HEK293 (cell line): ENCODE results near the gene MBOAT7.

Experiments
- CTCF ChIA-PET: fragments of 350-600 bp; formaldehyde crosslinking; extraction: SDS; loops from one replicate; lab custom pipeline; 2021; ENCODE audit warnings: antibody characterized with exemption; lab: Yijun Ruan, JAX
- POLR2A ChIA-PET: fragments of 300-600 bp; formaldehyde crosslinking; extraction: SDS; loops from one replicate; lab custom pipeline; 2020; ENCODE audit warnings: antibody characterized with exemption, inconsistent platforms; lab: Yijun Ruan, JAX
- H3K27ac ChIP-seq: fragments of 200-500 bp; sonication (Bioruptor generic); 2 replicates; pipeline ENCODE4 v1.5.1; 2014; ENCODE audit warnings: low read depth, low read length, control low read depth, inconsistent platforms; ENCODE audit errors: extremely low read depth
- H3K36me3 ChIP-seq, 2 experiments: fragments of 200-500 bp in 1 of 2; sonication (Bioruptor generic) in 1 of 2; 1 replicate in 1 of 2; 2 replicates in 1 of 2; pipeline ENCODE4 v1.5.1; 2014 to 2017; ENCODE audit warnings: inconsistent platforms in 2 of 2, low read length in 2 of 2; ENCODE audit not compliant: control insufficient read depth in 2 of 2, insufficient read depth in 1 of 2
- H3K4me1 ChIP-seq: fragments of 200-500 bp; sonication (Bioruptor generic); 2 replicates; pipeline ENCODE4 v1.5.1; 2014; ENCODE audit warnings: mild to moderate bottlenecking, low read length, inconsistent platforms; ENCODE audit not compliant: control insufficient read depth, insufficient read depth
- H3K4me3 ChIP-seq: 2 replicates; pipeline ENCODE4 v1.5.1; 2011; ENCODE audit warnings: low read depth, mild to moderate bottlenecking, control low read depth, low read length, moderate library complexity
- H3K9me3 ChIP-seq: fragments of 200-500 bp; sonication (Bioruptor generic); 2 replicates; pipeline ENCODE4 v1.5.1; 2014; ENCODE audit warnings: low read depth, low read length, inconsistent platforms; ENCODE audit not compliant: control insufficient read depth, insufficient read depth
- BCL11A ChIP-seq: fragments of 450-650 bp; formaldehyde crosslinking; IDR thresholded peaks from 2 replicates; pipeline ENCODE4 v1.5.1; 2016; ENCODE audit warnings: low read depth, missing biosample characterization, missing genetic modification characterization
- EGR2 ChIP-seq: fragments of 450-650 bp; formaldehyde crosslinking; IDR thresholded peaks from 2 replicates; pipeline ENCODE4 v1.5.1; 2016; ENCODE audit warnings: low read depth, missing biosample characterization, missing genetic modification characterization
- GLI2 ChIP-seq: fragments of 450-650 bp; formaldehyde crosslinking; IDR thresholded peaks from 2 replicates; pipeline ENCODE4; 2017; ENCODE audit warnings: missing biosample characterization, missing genetic modification characterization, low read depth, borderline replicate concordance
- GLIS2 ChIP-seq: fragments of 450-650 bp; formaldehyde crosslinking; IDR thresholded peaks from 2 replicates; pipeline ENCODE4 v1.5.1; 2016; ENCODE audit warnings: missing biosample characterization, missing genetic modification characterization
- KLF16 ChIP-seq: fragments of 450-650 bp; formaldehyde crosslinking; IDR thresholded peaks from 2 replicates; pipeline ENCODE4 v1.5.1; 2017; ENCODE audit warnings: missing biosample characterization, missing genetic modification characterization
- KLF8 ChIP-seq: fragments of 450-650 bp; formaldehyde crosslinking; IDR thresholded peaks from 2 replicates; pipeline ENCODE4 v1.5.1; 2016; ENCODE audit warnings: missing biosample characterization, missing genetic modification characterization
- SP2 ChIP-seq: fragments of 450-650 bp; formaldehyde crosslinking; IDR thresholded peaks from 2 replicates; pipeline ENCODE4 v1.5.1; 2016; ENCODE audit warnings: missing biosample characterization, missing genetic modification characterization
- SP3 ChIP-seq: fragments of 450-650 bp; formaldehyde crosslinking; IDR thresholded peaks from 2 replicates; pipeline ENCODE4 v1.5.1; 2016; ENCODE audit warnings: missing biosample characterization, missing genetic modification characterization
- SP7 ChIP-seq: fragments of 450-650 bp; formaldehyde crosslinking; IDR thresholded peaks from 2 replicates; pipeline ENCODE4 v1.5.1; 2016; ENCODE audit warnings: missing biosample characterization, missing genetic modification characterization
- ZBTB1 ChIP-seq: fragments of 450-650 bp; formaldehyde crosslinking; IDR thresholded peaks from 2 replicates; pipeline ENCODE4 v1.5.1; 2016; ENCODE audit warnings: missing biosample characterization, missing genetic modification characterization
- ZBTB17 ChIP-seq: fragments of 450-650 bp; formaldehyde crosslinking; IDR thresholded peaks from 2 replicates; pipeline ENCODE4 v1.5.1; 2016; ENCODE audit warnings: missing biosample characterization, missing genetic modification characterization
- ZBTB21 ChIP-seq: fragments of 450-650 bp; formaldehyde crosslinking; IDR thresholded peaks from 2 replicates; pipeline ENCODE4 v1.5.1; 2017; ENCODE audit warnings: missing biosample characterization, missing genetic modification characterization
- ZFHX2 ChIP-seq: fragments of 450-650 bp; formaldehyde crosslinking; conservative IDR thresholded peaks from 2 replicates; pipeline ENCODE4 v1.5.1; 2016; ENCODE audit warnings: missing biosample characterization, missing genetic modification characterization
- ZNF112 ChIP-seq: fragments of 450-650 bp; formaldehyde crosslinking; IDR thresholded peaks from 2 replicates; pipeline ENCODE4 v1.5.0; 2017; ENCODE audit warnings: missing biosample characterization, missing genetic modification characterization
- ZNF157 ChIP-seq: fragments of 450-650 bp; formaldehyde crosslinking; IDR thresholded peaks from 2 replicates; pipeline ENCODE4 v1.5.1; 2016; ENCODE audit warnings: missing biosample characterization, missing genetic modification characterization
- ZNF24 ChIP-seq: fragments of 450-650 bp; formaldehyde crosslinking; IDR thresholded peaks from 2 replicates; pipeline ENCODE4 v1.5.1; 2016; ENCODE audit warnings: missing biosample characterization, missing genetic modification characterization
- ZNF26 ChIP-seq: fragments of 450-650 bp; formaldehyde crosslinking; IDR thresholded peaks from 2 replicates; pipeline ENCODE4 v1.5.1; 2016; ENCODE audit warnings: missing biosample characterization, missing genetic modification characterization
- ZNF266 ChIP-seq: fragments of 450-650 bp; formaldehyde crosslinking; IDR thresholded peaks from 2 replicates; pipeline ENCODE4 v1.5.1; 2016; ENCODE audit warnings: missing biosample characterization, missing genetic modification characterization, low read depth
- ZNF335 ChIP-seq: fragments of 450-650 bp; formaldehyde crosslinking; conservative IDR thresholded peaks from 2 replicates; pipeline ENCODE4 v1.5.1; 2016; ENCODE audit warnings: missing biosample characterization, missing genetic modification characterization
- ZNF391 ChIP-seq: fragments of 450-650 bp; formaldehyde crosslinking; IDR thresholded peaks from 2 replicates; pipeline ENCODE4 v1.5.1; 2016; ENCODE audit warnings: low read depth, missing biosample characterization, missing genetic modification characterization, borderline replicate concordance
- ZNF513 ChIP-seq: fragments of 450-650 bp; IDR thresholded peaks from 2 replicates; pipeline ENCODE4 v1.5.1; 2018; ENCODE audit warnings: missing biosample characterization, missing genetic modification characterization
- ZNF561 ChIP-seq: fragments of 450-650 bp; IDR thresholded peaks from 2 replicates; pipeline ENCODE4 v1.5.1; 2018; ENCODE audit warnings: missing biosample characterization, missing genetic modification characterization, borderline replicate concordance
- ZNF596 ChIP-seq: fragments of 450-650 bp; IDR thresholded peaks from 2 replicates; pipeline ENCODE4 v1.5.0; 2018; ENCODE audit warnings: missing biosample characterization, mild to moderate bottlenecking, missing genetic modification characterization, moderate library complexity
- ZNF600 ChIP-seq: fragments of 450-650 bp; formaldehyde crosslinking; IDR thresholded peaks from 2 replicates; pipeline ENCODE4 v1.5.1; 2016; ENCODE audit warnings: missing biosample characterization, missing genetic modification characterization
- ZNF837 ChIP-seq: fragments of 450-650 bp; formaldehyde crosslinking; IDR thresholded peaks from 2 replicates; pipeline ENCODE4 v1.5.1; 2016; ENCODE audit warnings: missing biosample characterization, missing genetic modification characterization

The MBOAT7 gene

GRCh38 chr19:54136864-54137698, 52.3 kb downstream of the MBOAT7 start (continued):
- TF ChIP-seq ZNF561 (peak; percentile 99), ZNF335 (tag by site-specific recombination) (peak; percentile 79; the same call in 1 of the 2 replicates), SP2 (peak; percentile 94), GLI2 (tag by site-specific recombination) (no peak), ZNF24 (tag by site-specific recombination) (peak; percentile 31; the same call in 1 of the 2 replicates), ZFHX2 (tag by site-specific recombination) (peak; percentile 97), ZBTB21 (tag by site-specific recombination) (no peak), SP3 (tag by site-specific recombination) (peak; percentile 95), BCL11A (tag by site-specific recombination) (no peak), EGR2 (tag by site-specific recombination) (peak; percentile 94), GLIS2 (tag by site-specific recombination) (0 out of 2 replicates have a peak, but pooled peaks have one; percentile 15), ZNF266 (no peak), ZNF513 (tag by site-specific recombination) (peak; percentile 95), ZNF26 (no peak)

GRCh38 chr19:54136086-54136863, 53.1 kb downstream of the MBOAT7 start:
- Histone ChIP-seq H3K36me3 (peaks cover 10 to 36% of the 10 kb centered on the region in 2 experiments), H3K9me3 (peaks cover 2% of the 10 kb centered on the region), H3K4me3 (peak overlapping the region; percentile 46), H3K27ac (peak overlapping the region; percentile 11; the same call in 1 of the 2 replicates), H3K4me1 (peaks cover 13% of the 10 kb centered on the region)
- POLR2A ChIA-PET, result interaction anchor here (0.6 to 5.5 kb wide), 26 partner anchors 10 to 1407 kb away, joined by 3 to 116 read pairs (median 8); partner anchors contain the start of genes LENG1, LENG8, MBOAT7 and NDUFA3
- CTCF ChIA-PET, result interaction anchor here (1.5 to 1.7 kb wide), 2 partner anchors 19 to 32 kb away, joined by 5 read pairs; no protein-coding TSS in a partner anchor
- TF ChIP-seq ZBTB1 (tag by site-specific recombination) (no peak), ZNF157 (tag by site-specific recombination) (no peak), KLF8 (tag by site-specific recombination) (no peak), ZNF837 (tag by site-specific recombination) (no peak), ZNF335 (tag by site-specific recombination) (peak; percentile 85), ZNF112 (no peak), SP7 (tag by site-specific recombination) (0 out of 2 replicates have a peak, but pooled peaks have one; percentile 13), ZBTB17 (tag by site-specific recombination) (0 out of 2 replicates have a peak, but pooled peaks have one; percentile 53), ZNF391 (tag by site-specific recombination) (no peak), KLF16 (tag by site-specific recombination) (no peak), ZNF600 (tag by site-specific recombination) (peak; percentile 92), ZNF596 (no peak)
- TF ChIP-seq, all 188 proteins: peak for 4
